K562 (cell line): ENCODE data around the gene BTF3L4. TPM values are rescaled to one million over a fixed set of nuclear protein-coding genes. Genes with fewer than 3 reads are reported as not detected.
A peak's percentile ranks its signal among the peaks of the same experiment; 100 is the strongest.

Source experiments
- ATAC-seq: fragments of 200-7000 bp; cut with Tn5 transposase; 3 replicates; pipeline ENCODE4 v1.9.1; 2020; ENCODE audit warnings: moderate library complexity
- BruUV-seq: library from RNA; stranded (reverse); fragments of 400-500 nt; replicated peaks from 2 replicates; lab custom pipeline; 2021; lab: Mats Ljungman, UMichigan
- CTCF ChIA-PET: fragments of 300-600 bp; formaldehyde crosslinking; extraction: SDS; loops from one replicate; lab custom pipeline; 2021; ENCODE audit warnings: low intra/inter-chr PET ratio; lab: Yijun Ruan, JAX
- POLR2A ChIA-PET: fragments of 300-600, 350-650 bp; sonication (Branson Sonifier 250); formaldehyde crosslinking; extraction: SDS; loops from one replicate; lab custom pipeline; 2021; ENCODE audit warnings: antibody characterized with exemption, inconsistent platforms; lab: Yijun Ruan, JAX
- DNase-seq, 4 experiments: peaks; one replicate each; pipeline versions ENCODE4 v3.0.0 to v3.0.0-alpha.2; 2011 to 2018; ENCODE audit warnings: low spot score in 3 of 4, mixed read lengths in 3 of 4; ENCODE audit errors: extremely low read depth in 1 of 4
- FAIRE-seq: peaks from 2 replicates; lab custom pipeline; 2011; peaks lifted over from hg19 to GRCh38; lab: Jason Lieb, UNC
- H2AFZ ChIP-seq: 2 replicates; pipeline ENCODE4 v1.6.0; 2011; ENCODE audit warnings: low read depth, low read length, control low read depth, inconsistent platforms
- H3K27ac ChIP-seq: fragments of 200-600 bp; 3 replicates; pipeline ENCODE4 v1.8.0; 2011; ENCODE audit warnings: low read depth, mild to moderate bottlenecking, control low read depth, inconsistent platforms, low read length, moderate library complexity, mixed read lengths; ENCODE audit errors: extremely low read depth
- H3K27me3 ChIP-seq, 2 experiments: fragments of 300-600 bp in 1 of 2; 2 replicates in 1 of 2; 3 replicates in 1 of 2; pipeline versions ENCODE4 v1.6.0 to v1.8.0; 2011; ENCODE audit warnings: inconsistent platforms in 2 of 2, low read length in 2 of 2, mild to moderate bottlenecking in 1 of 2, mixed read lengths in 1 of 2, moderate library complexity in 1 of 2; ENCODE audit not compliant: control insufficient read depth in 2 of 2, insufficient read depth in 2 of 2
- H3K36me3 ChIP-seq: fragments of 300-600 bp; 3 replicates; pipeline ENCODE4 v1.8.0; 2011; ENCODE audit warnings: mild to moderate bottlenecking, low read length, inconsistent platforms; ENCODE audit not compliant: control insufficient read depth, insufficient read depth
- H3K4me1 ChIP-seq, 2 experiments: fragments of 200-600 bp in 1 of 2; replicated peaks in 1 of 2; 2 replicates in 1 of 2; 3 replicates in 1 of 2; pipeline versions ENCODE4 v1.5.1 to v1.8.0; 2011; ENCODE audit warnings: inconsistent platforms in 2 of 2, low read length in 2 of 2, mild to moderate bottlenecking in 1 of 2, mixed read lengths in 1 of 2, moderate library complexity in 1 of 2; ENCODE audit not compliant: control insufficient read depth in 2 of 2, insufficient read depth in 2 of 2
- H3K4me2 ChIP-seq: 2 replicates; pipeline ENCODE4 v1.6.1; 2011; ENCODE audit warnings: low read length, control low read depth, inconsistent platforms, mixed read lengths; ENCODE audit not compliant: insufficient read depth
- H3K4me3 ChIP-seq: fragments of 200-600 bp; sonication (generic), shearing (Covaris generic); 2 replicates; pipeline ENCODE4 v1.5.1; 2016; ENCODE audit warnings: control low read depth, inconsistent platforms
- H3K79me2 ChIP-seq: fragments of 200-600 bp; 3 replicates; pipeline ENCODE4 v1.8.0; 2011; ENCODE audit warnings: low read length, inconsistent platforms; ENCODE audit not compliant: control insufficient read depth, insufficient read depth
- H3K9ac ChIP-seq, 2 experiments: 2 replicates each; pipeline versions ENCODE4 v1.6.0 to v1.6.1; 2011; ENCODE audit warnings: low read depth in 2 of 2, low read length in 2 of 2, control low read depth in 1 of 2, inconsistent platforms in 1 of 2, mild to moderate bottlenecking in 1 of 2, mixed read lengths in 1 of 2; ENCODE audit not compliant: insufficient read depth in 1 of 2
- H3K9me1 ChIP-seq: one replicate; pipeline ENCODE4 v1.6.0; 2011; ENCODE audit warnings: inconsistent platforms, mild to moderate bottlenecking, low read length, moderate library complexity; ENCODE audit not compliant: control insufficient read depth, insufficient read depth
- H3K9me3 ChIP-seq: replicated peaks from 2 replicates; pipeline ENCODE4 v1.5.1; 2011; ENCODE audit warnings: low read depth, low read length, inconsistent platforms; ENCODE audit not compliant: control insufficient read depth, insufficient read depth
- H4K20me1 ChIP-seq: replicated peaks from 2 replicates; pipeline ENCODE4 v1.6.1; 2011; ENCODE audit warnings: low read length, inconsistent platforms, mixed read lengths; ENCODE audit not compliant: control insufficient read depth, insufficient read depth
- DACH1 ChIP-seq: fragments of 450-650 bp; IDR thresholded peaks from 2 replicates; pipeline ENCODE4 v1.6.1; 2018; ENCODE audit not compliant: partially characterized antibody
- E2F1 ChIP-seq: sonication (generic); formaldehyde crosslinking; IDR thresholded peaks from 2 replicates; pipeline ENCODE4 v1.8.1; 2023; ENCODE audit warnings: mild to moderate bottlenecking, missing genetic modification reagents, moderate library complexity
- NFATC3 ChIP-seq: fragments of 450-650 bp; IDR thresholded peaks from 2 replicates; pipeline ENCODE4 v1.6.1; 2017; ENCODE audit warnings: mild to moderate bottlenecking
- OTX1 ChIP-seq: fragments of 450-650 bp; formaldehyde crosslinking; IDR thresholded peaks from 2 replicates; pipeline ENCODE4 v1.4.0; 2022; ENCODE audit warnings: mild to moderate bottlenecking
- POLR2H ChIP-seq: IDR thresholded peaks from 2 replicates; pipeline ENCODE4 v1.6.1; 2016; ENCODE audit warnings: missing genetic modification characterization, low read depth, mild to moderate bottlenecking, control low read depth, missing compliant biosample characterization, moderate library complexity
- ZKSCAN1 ChIP-seq: fragments of 150-350 bp; IDR thresholded peaks from 2 replicates; pipeline ENCODE4 v1.6.1; 2016; ENCODE audit warnings: low read depth, low read length
- ZNF165 ChIP-seq: fragments of 250-450 bp; sonication (Bioruptor Pico); IDR thresholded peaks from 2 replicates; pipeline ENCODE4 v1.4.0; 2020; ENCODE audit warnings: borderline replicate concordance
- ZNF274 ChIP-seq: IDR thresholded peaks from 2 replicates; pipeline ENCODE4 v1.6.1; 2011; ENCODE audit warnings: low read depth, mild to moderate bottlenecking, low read length, moderate library complexity, borderline replicate concordance
- ZNF431 ChIP-seq: sonication (generic); formaldehyde crosslinking; IDR thresholded peaks from 2 replicates; pipeline ENCODE4 v1.8.0; 2022; ENCODE audit warnings: mild to moderate bottlenecking, missing genetic modification reagents
- ZNF75A ChIP-seq: fragments of 450-650 bp; formaldehyde crosslinking; IDR thresholded peaks from 2 replicates; pipeline ENCODE4 v1.4.0; 2020; ENCODE audit warnings: mild to moderate bottlenecking
- WGBS: fragments of 100-300 bp; shearing (Covaris generic); methylation state at CpG from one replicate; pipeline ENCODE4 v1.1.6; 2016; ENCODE audit warnings: low coverage, mixed read lengths; ENCODE audit not compliant: insufficient coverage; ENCODE audit errors: missing lambda C conversion rate; 5-methylcytosine and 5-hydroxymethylcytosine counted together
- in situ Hi-C: fragments of 300-500 bp; cut with MboI; formaldehyde crosslinking; loops from 4 replicates; pipeline ENCODE4 v1.15.0; 2018; ENCODE audit warnings: inconsistent platforms, mixed read lengths
- intact Hi-C: fragments of 100-400 bp; cut with micrococcal nuclease; formaldehyde crosslinking; loops from 2 replicates; pipeline ENCODE4 v1.14.2; 2022
- polyA plus RNA-seq, 8 experiments: library from polyadenylated mRNA; depleted of rRNA in 4 of 8; stranded (reverse) in 5 of 8; unstranded in 3 of 8; fragments of >200 nt; fragmentation: Nextera tagmentation in 2 of 8; fragmentation: Illumina TruSeq in 1 of 8; extraction: Ambion mirVana in 2 of 8; extraction: Trizol in 1 of 8; gene quantifications; 2 replicates each; pipeline versions ENCODE4 v1.2.1 to v1.2.3, GENCODE V29; 2011 to 2014; ENCODE audit warnings: inconsistent platforms in 1 of 8, missing spikeins in 1 of 8
- total RNA-seq, 7 experiments: library from RNA; depleted of rRNA in 6 of 7; stranded (reverse); fragments of >200 nt in 6 of 7; fragmentation: Illumina TruSeq in 2 of 7; extraction: Trizol in 2 of 7; gene quantifications; 2 replicates each; pipeline versions ENCODE4 v1.2.1 to v1.2.3, GENCODE V29; 2011 to 2021; ENCODE audit warnings: low replicate concordance in 1 of 7

Gene BTF3L4
- total and polyA plus RNA-seq, 9 of the 15 experiments (the other 6 are each of a cell fraction or from before 2014, with no cell fraction given) = 40.1 to 106 (median 88.8) TPM

GRCh38 chr1:52060822-52061221 lies 4.7 kb downstream of the BTF3L4 start:
- Histone ChIP-seq H4K20me1 (no peaks in the 10 kb centered on the region), H2AFZ (no peak overlapping the region), H3K27me3 (no peaks in the 10 kb centered on the region; a peak in 1 of 5 replicates), H3K27ac (no peak overlapping the region), H3K4me2 (no peak overlapping the region), H3K9ac (no peak overlapping the region), H3K79me2 (peaks cover 64% of the 10 kb centered on the region), H3K4me1 (peaks cover 2 to 11% of the 10 kb centered on the region in 2 experiments), H3K9me1 (no peaks in the 10 kb centered on the region), H3K4me3 (no peak overlapping the region), H3K9me3 (no peaks in the 10 kb centered on the region), H3K36me3 (peaks cover 69% of the 10 kb centered on the region)
- POLR2A ChIA-PET = interaction anchor here (0.6 to 2.3 kb wide), 7 partner anchors 11 to 185 kb away, joined by 3 to 12 read pairs (median 3); no protein-coding TSS in a partner anchor
- FAIRE-seq (no peak), ATAC-seq (no peak), DNase-seq (no peak)
- WGBS = 97% methylated on average over 4 of the region's 4 CpGs
- CTCF ChIA-PET = no interaction called here
- no peak for TF ChIP-seq ZNF274
- TF ChIP-seq POLR2H (tag) = no peak
- TF ChIP-seq DACH1 = no peak
- 0 out of 2 replicates have a peak, but pooled peaks have one; percentile 45 for TF ChIP-seq E2F1 (CRISPR knock-in tag)
- peak; percentile 75 for TF ChIP-seq ZKSCAN1
- no peak for TF ChIP-seq OTX1 (CRISPR knock-in tag)
- TF ChIP-seq ZNF165 (CRISPR knock-in tag) = no peak
- TF ChIP-seq ZNF75A (CRISPR knock-in tag) = no peak
- 0 out of 2 replicates have a peak, but pooled peaks have one; percentile 31 for TF ChIP-seq ZNF431 (CRISPR knock-in tag)
- TF ChIP-seq NFATC3 = no peak
- intact Hi-C loops = no loop called here
- BruUV-seq = no TSS peak
- in situ Hi-C loops = no loop called here
